GM12874 (cell line): ENCODE data around the gene PRICKLE1.

ENCODE experiments used
- TF ChIP-seq, protein P1 (sequence below): IDR thresholded peaks from 2 replicates; pipeline ENCODE4 v1.5.1; 2011; ENCODE audit warnings: low read depth, mild to moderate bottlenecking, control low read depth, low read length, moderate library complexity; ENCODE audit not compliant: insufficient read depth

PRICKLE1 gene

DNA sequence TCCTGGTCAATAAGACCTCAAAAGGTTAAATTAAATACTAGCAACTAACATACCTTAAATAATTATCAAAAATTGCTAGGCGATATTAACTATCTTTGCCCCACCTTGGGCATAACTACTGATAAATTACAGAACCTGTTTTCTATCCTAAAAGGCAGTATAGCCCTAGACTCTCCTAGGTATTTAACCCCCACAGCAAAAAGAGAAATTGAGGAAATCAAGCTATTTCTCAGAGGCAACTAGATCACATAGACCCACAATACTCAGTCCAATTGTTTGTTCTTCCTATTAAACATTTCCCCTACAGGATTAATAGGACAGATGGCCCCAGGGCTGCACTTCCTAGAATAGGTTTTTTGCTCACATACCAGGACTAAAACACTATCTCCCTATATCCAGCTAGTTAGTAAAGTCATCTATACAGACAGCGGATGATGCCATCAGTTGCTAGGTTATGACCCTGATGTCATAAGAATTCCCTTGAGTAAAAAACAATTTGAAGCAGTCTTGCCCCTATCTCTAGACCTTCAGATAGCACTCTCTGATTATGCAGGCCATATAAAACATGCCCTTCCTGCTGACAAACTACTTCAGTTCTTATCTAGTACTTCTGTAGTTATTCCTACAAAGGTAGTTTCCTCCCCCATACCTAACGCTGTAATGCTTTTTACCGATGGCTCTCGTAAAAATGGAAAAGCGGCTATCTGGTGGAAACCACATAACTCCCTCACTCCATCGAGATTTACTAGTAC lies 145.2 kb downstream of the PRICKLE1 start:
- TF ChIP-seq, protein P1, sequence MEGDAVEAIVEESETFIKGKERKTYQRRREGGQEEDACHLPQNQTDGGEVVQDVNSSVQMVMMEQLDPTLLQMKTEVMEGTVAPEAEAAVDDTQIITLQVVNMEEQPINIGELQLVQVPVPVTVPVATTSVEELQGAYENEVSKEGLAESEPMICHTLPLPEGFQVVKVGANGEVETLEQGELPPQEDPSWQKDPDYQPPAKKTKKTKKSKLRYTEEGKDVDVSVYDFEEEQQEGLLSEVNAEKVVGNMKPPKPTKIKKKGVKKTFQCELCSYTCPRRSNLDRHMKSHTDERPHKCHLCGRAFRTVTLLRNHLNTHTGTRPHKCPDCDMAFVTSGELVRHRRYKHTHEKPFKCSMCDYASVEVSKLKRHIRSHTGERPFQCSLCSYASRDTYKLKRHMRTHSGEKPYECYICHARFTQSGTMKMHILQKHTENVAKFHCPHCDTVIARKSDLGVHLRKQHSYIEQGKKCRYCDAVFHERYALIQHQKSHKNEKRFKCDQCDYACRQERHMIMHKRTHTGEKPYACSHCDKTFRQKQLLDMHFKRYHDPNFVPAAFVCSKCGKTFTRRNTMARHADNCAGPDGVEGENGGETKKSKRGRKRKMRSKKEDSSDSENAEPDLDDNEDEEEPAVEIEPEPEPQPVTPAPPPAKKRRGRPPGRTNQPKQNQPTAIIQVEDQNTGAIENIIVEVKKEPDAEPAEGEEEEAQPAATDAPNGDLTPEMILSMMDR = no peak

DNA sequence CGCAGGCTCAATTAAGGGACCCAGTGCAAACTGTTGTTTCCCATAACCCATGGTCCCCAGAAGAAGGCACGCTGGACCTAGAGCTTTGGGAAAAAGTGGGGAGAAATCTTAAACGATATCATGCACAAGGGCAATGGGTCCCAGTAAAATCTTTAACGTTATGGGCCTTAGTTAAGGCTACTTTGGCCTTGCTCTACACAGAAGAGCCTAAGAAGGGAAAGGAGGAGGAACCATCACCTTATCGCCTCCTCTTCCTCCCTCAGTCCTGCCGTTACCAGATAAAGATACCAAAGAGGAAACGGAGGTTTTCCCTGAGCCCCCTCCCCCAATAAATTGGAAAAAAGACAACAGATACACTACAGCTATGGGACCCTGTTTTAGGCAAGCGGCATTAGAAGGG lies 146.7 kb downstream of the PRICKLE1 start:
- TF ChIP-seq, protein P1 = no peak

DNA sequence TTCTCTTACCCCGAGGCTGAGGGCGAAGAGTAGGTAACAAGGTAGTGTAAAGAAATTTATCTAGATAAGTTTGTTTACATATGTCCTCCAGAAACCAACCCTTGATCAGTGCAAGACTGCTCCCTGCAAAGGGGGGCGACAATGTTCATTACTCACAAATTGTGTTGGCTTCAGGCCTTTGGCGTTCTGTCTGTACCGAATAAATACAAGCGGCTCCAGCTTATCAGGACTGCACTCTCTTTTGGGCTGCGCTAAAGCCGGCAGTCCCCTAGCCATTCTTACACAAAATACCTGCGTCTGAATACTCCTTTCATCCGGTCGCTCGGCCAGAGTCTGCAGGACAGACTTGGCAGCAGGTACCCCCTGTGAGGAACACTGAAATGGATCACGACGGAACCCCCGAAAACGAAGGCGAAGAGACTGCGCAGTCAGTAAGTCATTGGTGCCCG lies 147.2 kb downstream of the PRICKLE1 start:
- TF ChIP-seq, protein P1 = no peak

DNA sequence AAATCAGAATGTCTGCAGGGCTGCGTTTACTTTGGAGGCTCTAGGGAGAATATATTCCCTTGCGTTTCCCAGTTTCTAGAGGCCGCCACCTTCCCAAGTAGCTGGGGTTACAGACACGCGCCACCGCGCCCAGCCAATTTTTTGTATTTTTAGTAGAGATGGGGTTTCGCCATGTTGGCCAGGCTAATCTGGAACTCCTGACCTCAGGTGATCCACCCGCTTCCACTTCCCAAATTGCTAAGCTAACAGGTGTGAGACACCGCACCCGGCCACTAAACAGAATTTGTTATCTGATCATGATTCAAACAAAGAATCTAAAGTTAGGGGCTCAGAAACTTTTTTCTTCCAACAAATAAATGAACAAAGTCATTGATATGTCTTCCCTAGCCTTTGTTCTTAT lies 148.9 kb downstream of the PRICKLE1 start:
- TF ChIP-seq, protein P1 = no peak

DNA sequence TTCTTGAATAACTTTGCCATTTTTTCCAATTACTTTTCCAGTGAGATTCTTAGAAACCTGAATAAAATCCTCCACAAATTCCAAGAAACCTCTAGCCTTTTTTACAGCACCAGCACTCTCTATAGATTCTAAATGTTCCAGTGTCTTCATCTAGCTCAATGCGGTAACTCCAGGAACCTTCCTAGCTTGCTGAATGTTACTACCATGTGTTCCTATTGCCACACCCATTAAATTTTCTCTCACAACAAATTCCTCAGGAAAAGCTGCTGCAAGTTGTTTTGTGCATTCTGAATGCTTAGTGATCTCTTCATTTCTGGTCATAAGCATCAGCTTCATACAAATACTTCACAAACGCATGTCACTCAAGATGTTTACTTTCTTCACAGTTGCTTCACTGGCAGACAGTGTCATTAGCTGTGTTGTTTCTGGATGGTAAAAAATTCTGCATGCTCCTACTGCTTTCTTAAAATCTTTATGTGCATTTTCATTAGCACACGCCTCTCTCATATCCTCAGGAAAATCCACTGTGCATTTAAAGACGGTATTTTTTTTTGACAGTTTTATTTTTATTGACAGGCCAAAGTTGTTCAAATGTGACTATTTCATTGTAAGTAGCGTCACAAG lies 156.9 kb downstream of the PRICKLE1 start:
- TF ChIP-seq, protein P1 = no peak

DNA sequence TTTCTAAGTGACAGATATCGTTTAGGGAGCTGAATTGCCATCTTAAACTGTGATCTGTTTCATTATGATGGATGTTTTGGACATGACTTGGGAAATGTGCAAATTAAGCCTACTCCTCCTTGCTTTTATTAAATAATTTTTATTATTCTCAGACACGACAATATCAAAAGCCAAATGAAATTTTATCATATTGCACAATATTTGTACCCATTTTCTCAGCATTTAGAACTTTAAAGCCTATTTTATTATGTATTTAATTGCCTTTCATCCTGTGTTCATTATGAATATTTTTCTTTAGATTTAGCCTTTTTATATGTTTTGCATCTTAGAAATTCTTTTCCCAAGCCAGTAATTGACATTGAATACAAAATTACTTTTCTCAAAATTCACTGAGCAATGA lies 160.7 kb downstream of the PRICKLE1 start:
- TF ChIP-seq, protein P1 = no peak

DNA sequence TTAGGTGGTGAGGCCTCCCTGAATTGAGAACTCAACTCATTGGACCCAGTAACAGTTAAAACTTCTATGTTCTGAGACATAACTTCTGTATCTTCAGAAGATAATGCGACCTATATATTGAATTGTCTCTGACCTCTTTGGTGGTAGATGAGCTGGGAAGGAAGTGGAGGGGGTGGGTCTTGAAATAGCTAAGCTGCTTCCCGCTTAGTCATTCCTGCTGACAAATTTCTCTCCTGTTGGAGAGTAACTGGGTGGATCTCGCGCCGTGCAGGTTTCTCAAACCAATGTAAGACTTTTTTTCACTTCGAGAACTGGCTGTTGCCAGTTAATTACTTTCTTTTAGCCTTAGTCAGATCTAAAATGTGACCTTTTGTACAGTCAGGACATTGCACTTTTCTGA lies 162.8 kb downstream of the PRICKLE1 start:
- TF ChIP-seq, protein P1 = no peak
